Pancreas (tissue), 10 donors: ENCODE data around the gene UBE2J2. TPM values are rescaled to one million over a fixed set of nuclear protein-coding genes. Genes with fewer than 3 reads are reported as not detected.

Experiments used
- ATAC-seq, 4 donors: fragments of 200-7000 bp; cut with Tn5 transposase; one replicate each; pipeline versions ENCODE4 v1.8.0 to v1.9.1; 2020; ENCODE audit warnings: mild to moderate bottlenecking in 4 of 4, moderate library complexity in 4 of 4
- DNase-seq, 6 donors: peaks; one replicate each; pipeline ENCODE4 v3.0.0-alpha.2; 2020
- FAIRE-seq: peaks from 2 replicates; lab custom pipeline; 2012; peaks lifted over from hg19 to GRCh38; lab: Jason Lieb, UNC
- H3K27ac ChIP-seq, 4 donors: fragments of 200-600 bp; sonication (generic); 1 replicate in 3 of 4; 2 replicates in 1 of 4; pipeline versions ENCODE4 v1.5.0 to v1.8.0; 2020
- H3K27me3 ChIP-seq, 4 donors: fragments of 200-600 bp; one replicate each; pipeline ENCODE4 v1.8.0; 2021
- H3K36me3 ChIP-seq, 3 donors: fragments of 200-600 bp; sonication (generic) in 1 of 3; one replicate each; pipeline versions ENCODE4 v1.5.0 to v1.8.0; 2020 to 2021
- H3K4me1 ChIP-seq, 3 donors: fragments of 200-600 bp; one replicate each; pipeline ENCODE4 v1.8.0; 2021
- H3K4me3 ChIP-seq, 4 donors: fragments of 200-600 bp; sonication (generic) in 2 of 4; one replicate each; pipeline versions ENCODE4 v1.5.0 to v1.8.0; 2020 to 2021
- H3K9me3 ChIP-seq, 4 donors: fragments of 200-600 bp; one replicate each; pipeline ENCODE4 v1.8.0; 2021
- CTCF ChIP-seq, 4 donors: fragments of 200-600 bp; sonication (generic) in 3 of 4; IDR thresholded peaks; one replicate each; pipeline versions ENCODE4 v1.5.0 to v1.8.0; 2021; ENCODE audit warnings: antibody characterized with exemption in 4 of 4
- WGBS, 2 donors: extraction: QIAGEN DNeasy Blood & Tissue Kit; methylation state at CpG; one replicate each; pipeline ENCODE4 v1.1.7; 2013; 5-methylcytosine and 5-hydroxymethylcytosine counted together
- intact Hi-C, 3 donors: fragments of 100-400 bp; cut with DNase I; formaldehyde crosslinking; loops; one replicate each; pipeline versions ENCODE4 v1.11.1 to v1.14.2; 2022
- polyA plus RNA-seq, 2 donors: library from polyadenylated mRNA; stranded (reverse); fragments of 200-250 nt; gene quantifications; one replicate each; pipeline ENCODE4 v1.2.3, GENCODE V29; 2013
- total RNA-seq, 6 donors: library from RNA; stranded (reverse); fragmentation: NEBNext Ultra II Directional in 4 of 6; extraction: Animal tissue kit (Norgen Biotek cat#: 25700) in 4 of 6; gene quantifications; one replicate each; pipeline versions ENCODE4 v1.2.1 to v1.2.4, GENCODE V29; 2021 to 2023
- donor health status: healthy with polysubstance abuse.
- donor health status: DM: no; HTN: no; CAD: no; lungs with moderate emphysema.
- donor health status: DM: no; HTN: no; CAD: no.
- donor health status: control.
- donor health status: control.
- donor health status: Bipolar disorder and iron deficiency.
- donor health status: DM: yes; HTN: yes; CAD: no.
- donor health status: DM: no; HTN: no; CAD: no.
- donor health status: DM: no; HTN: no; CAD: no.
- donor health status: DM: yes; HTN: yes; CAD: no.

UBE2J2 gene
- total and polyA plus RNA-seq, 8 donors, result 20.8 to 44.5 (median 22.7) TPM

GRCh38 chr1:1245817-1246576 lies 27.7 kb downstream of the UBE2J2 start:
- Histone ChIP-seq H3K36me3 (no peaks in the 10 kb centered on the region), H3K4me3 (no peak overlapping the region), H3K27me3 (no peaks in the 10 kb centered on the region), H3K27ac (no peak overlapping the region), H3K4me1 (no peaks in the 10 kb centered on the region), H3K9me3 (no peaks in the 10 kb centered on the region)
- 39 to 53% methylated on average over 32 to 45 of the region's 45 CpGs for WGBS, 2 donors
- no peak for FAIRE-seq
- peak in 3 of 6 donors; percentile 19 to 71 (median 60) for DNase-seq
- no peak for ATAC-seq
- intact Hi-C loops, result loop anchor here in 1 of 3 donors (10.0 kb wide), 1 partner anchor 121 kb away; no protein-coding TSS in a partner anchor
- no peak for TF ChIP-seq CTCF (IDR thresholded peaks at IDR 0.05)

GRCh38 chr1:1245178-1245816 lies 28.4 kb downstream of the UBE2J2 start:
- FAIRE-seq, result no peak

DNA sequence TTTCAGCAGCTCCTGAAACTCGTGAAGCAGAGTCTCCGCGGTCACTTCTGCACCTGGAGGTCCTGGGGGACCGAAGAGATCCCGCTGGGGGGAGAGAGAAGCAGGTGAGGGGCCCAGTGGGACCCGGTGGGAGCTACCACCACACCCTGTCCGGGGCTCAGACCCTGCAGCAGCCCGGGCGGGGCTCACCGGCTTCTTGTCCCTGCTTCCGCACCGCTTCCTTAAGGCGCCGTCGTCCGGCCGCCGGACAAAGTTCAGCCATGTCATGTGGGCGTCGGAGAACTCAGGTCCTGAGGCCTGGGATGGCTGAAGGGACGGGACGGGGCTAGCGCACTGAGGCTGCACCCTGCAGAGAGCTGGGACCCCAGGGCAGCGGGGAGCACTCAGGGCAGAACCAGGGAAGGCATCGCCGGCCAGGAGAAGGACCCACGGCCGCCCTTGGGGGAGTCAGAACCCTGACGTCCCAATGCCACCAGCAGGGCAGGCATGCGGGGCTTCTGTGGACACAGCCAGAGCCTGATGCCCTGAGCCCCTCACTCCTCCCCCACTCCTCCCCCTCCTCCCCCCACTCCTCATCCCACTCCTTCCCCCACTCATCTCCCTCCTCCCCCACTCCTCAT lies 29.4 kb downstream of the UBE2J2 start:
- intact Hi-C loops, result loop anchor here in 1 of 3 donors (10.0 kb wide), 1 partner anchor 120 kb away; no protein-coding TSS in a partner anchor
- DNase-seq, result peak in 2 of 6 donors; percentile 56 to 74
- TF ChIP-seq CTCF (IDR thresholded peaks at IDR 0.05), result no peak
- no peak for ATAC-seq
- Histone ChIP-seq H3K36me3 (no peaks in the 10 kb centered on the region), H3K9me3 (no peaks in the 10 kb centered on the region), H3K4me3 (no peak overlapping the region), H3K27ac (no peak overlapping the region), H3K27me3 (no peaks in the 10 kb centered on the region), H3K4me1 (no peaks in the 10 kb centered on the region)
- 71 to 76% methylated on average over 30 of the region's 30 CpGs for WGBS, 2 donors
- FAIRE-seq, result no peak

More at GRCh38 chr1:1245178-1245816, 28.4 kb downstream of the UBE2J2 start:
- TF ChIP-seq CTCF (IDR thresholded peaks at IDR 0.05), result no peak
- no peak for ATAC-seq
- 80% methylated on average over 20 to 23 of the region's 23 CpGs for WGBS, 2 donors
- no peaks in the 10 kb centered on the region for H3K9me3 ChIP-seq
- no peaks in the 10 kb centered on the region for H3K4me1 ChIP-seq
- intact Hi-C loops, result loop anchor here in 1 of 3 donors (10.0 kb wide), 1 partner anchor 120 kb away; no protein-coding TSS in a partner anchor
- no peak overlapping the region for H3K27ac ChIP-seq
- no peaks in the 10 kb centered on the region for H3K36me3 ChIP-seq
- peak in 3 of 6 donors; percentile 38 to 72 (median 49) for DNase-seq
- H3K4me3 ChIP-seq, result no peak overlapping the region
- H3K27me3 ChIP-seq, result no peaks in the 10 kb centered on the region

GRCh38 chr1:1243807-1244191 lies 29.9 kb downstream of the UBE2J2 start:
- DNase-seq (peak in 2 of 6 donors; percentile 46 to 71), FAIRE-seq (no peak), ATAC-seq (no peak)
- TF ChIP-seq CTCF (IDR thresholded peaks at IDR 0.05), result no peak
- WGBS, 2 donors, result 72 to 82% methylated on average over 22 to 23 of the region's 23 CpGs
- Histone ChIP-seq H3K27ac (no peak overlapping the region), H3K9me3 (no peaks in the 10 kb centered on the region), H3K4me3 (no peak overlapping the region), H3K36me3 (no peaks in the 10 kb centered on the region), H3K4me1 (no peaks in the 10 kb centered on the region), H3K27me3 (no peaks in the 10 kb centered on the region)
- intact Hi-C loops, result loop anchor here in 1 of 3 donors (10.0 kb wide), 1 partner anchor 119 kb away; no protein-coding TSS in a partner anchor
